Measurements from ENCODE around the gene TNNI3K.

DNA sequence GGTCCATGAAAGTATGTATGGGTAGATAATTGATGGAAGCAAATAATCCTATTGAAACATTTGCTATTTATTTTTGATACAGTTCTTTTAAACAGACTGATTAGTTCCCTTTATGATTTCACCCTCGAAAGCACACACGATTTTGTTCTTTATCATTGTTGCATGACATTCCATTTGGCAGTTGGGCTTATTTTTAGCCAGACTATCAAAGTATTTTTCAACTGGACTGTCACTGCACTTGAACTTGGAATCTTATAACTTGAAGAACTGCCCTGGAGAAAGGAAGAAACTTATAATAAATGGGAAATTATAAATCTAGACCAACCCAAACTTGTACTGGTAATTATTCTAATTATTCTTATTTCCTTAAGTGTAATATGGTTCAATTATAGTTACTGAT lies at the start of gene TNNI3K:
- TF ChIP-seq, protein P1, sequence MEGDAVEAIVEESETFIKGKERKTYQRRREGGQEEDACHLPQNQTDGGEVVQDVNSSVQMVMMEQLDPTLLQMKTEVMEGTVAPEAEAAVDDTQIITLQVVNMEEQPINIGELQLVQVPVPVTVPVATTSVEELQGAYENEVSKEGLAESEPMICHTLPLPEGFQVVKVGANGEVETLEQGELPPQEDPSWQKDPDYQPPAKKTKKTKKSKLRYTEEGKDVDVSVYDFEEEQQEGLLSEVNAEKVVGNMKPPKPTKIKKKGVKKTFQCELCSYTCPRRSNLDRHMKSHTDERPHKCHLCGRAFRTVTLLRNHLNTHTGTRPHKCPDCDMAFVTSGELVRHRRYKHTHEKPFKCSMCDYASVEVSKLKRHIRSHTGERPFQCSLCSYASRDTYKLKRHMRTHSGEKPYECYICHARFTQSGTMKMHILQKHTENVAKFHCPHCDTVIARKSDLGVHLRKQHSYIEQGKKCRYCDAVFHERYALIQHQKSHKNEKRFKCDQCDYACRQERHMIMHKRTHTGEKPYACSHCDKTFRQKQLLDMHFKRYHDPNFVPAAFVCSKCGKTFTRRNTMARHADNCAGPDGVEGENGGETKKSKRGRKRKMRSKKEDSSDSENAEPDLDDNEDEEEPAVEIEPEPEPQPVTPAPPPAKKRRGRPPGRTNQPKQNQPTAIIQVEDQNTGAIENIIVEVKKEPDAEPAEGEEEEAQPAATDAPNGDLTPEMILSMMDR (IDR thresholded peaks at IDR 0.05; ENCODE audit: poor library complexity, severe bottlenecking), result no peak
- TF ChIP-seq RAD21 (conservative IDR thresholded peaks at IDR 0.05) (no peak), EP300 (conservative IDR thresholded peaks at IDR 0.05; ENCODE audit: poor library complexity, severe bottlenecking) (no peak), TAF1 (IDR thresholded peaks at IDR 0.05; ENCODE audit: low read depth) (no peak), POLR2AphosphoS5 (IDR thresholded peaks at IDR 0.05) (no peak)

Data from neural cell (in vitro differentiated cells).